CD14-positive monocyte (primary cell): ENCODE results near the gene IGF1. TPM values are rescaled to one million over a fixed set of nuclear protein-coding genes. Genes with fewer than 3 reads are reported as not detected.

ENCODE experiments used
- DNase-seq, 3 donors: peaks; one replicate each; pipeline ENCODE4 v3.0.0-alpha.2; 2011 to 2022
- H2AFZ ChIP-seq: 2 replicates; pipeline ENCODE4 v1.6.0; 2012; ENCODE audit warnings: mild to moderate bottlenecking, low read depth, low read length, inconsistent platforms; ENCODE audit not compliant: insufficient read depth, poor library complexity, severe bottlenecking
- H3K27ac ChIP-seq, 2 donors: 1 replicate in 1 of 2; 2 replicates in 1 of 2; pipeline ENCODE4 v1.5.1; 2012 to 2013; ENCODE audit warnings: low read length in 2 of 2, control low read depth in 1 of 2, inconsistent platforms in 1 of 2, low read depth in 1 of 2, mild to moderate bottlenecking in 1 of 2
- H3K27me3 ChIP-seq, 2 donors: one replicate each; pipeline versions ENCODE4 v1.6.0 to v1.6.1; 2011 to 2013; ENCODE audit warnings: low read length in 2 of 2; ENCODE audit not compliant: control insufficient read depth in 2 of 2, insufficient read depth in 2 of 2
- H3K36me3 ChIP-seq, 2 donors: replicated peaks in 1 of 2; 1 replicate in 1 of 2; 2 replicates in 1 of 2; pipeline versions ENCODE4 v1.5.1 to v1.6.1; 2012 to 2013; ENCODE audit warnings: low read length in 2 of 2, control low read depth in 1 of 2, inconsistent platforms in 1 of 2, mild to moderate bottlenecking in 1 of 2; ENCODE audit not compliant: insufficient read depth in 2 of 2, control insufficient read depth in 1 of 2
- H3K4me1 ChIP-seq, 2 donors: 1 replicate in 1 of 2; 2 replicates in 1 of 2; pipeline versions ENCODE4 v1.5.1 to v1.6.1; 2012 to 2013; ENCODE audit warnings: low read length in 2 of 2, control low read depth in 1 of 2, inconsistent platforms in 1 of 2, mild to moderate bottlenecking in 1 of 2, moderate library complexity in 1 of 2; ENCODE audit not compliant: insufficient read depth in 2 of 2, control insufficient read depth in 1 of 2
- H3K4me2 ChIP-seq: replicated peaks from 2 replicates; pipeline ENCODE3; 2012; ENCODE audit warnings: low read length, moderate library complexity, mild to moderate bottlenecking; ENCODE audit not compliant: poor library complexity, severe bottlenecking; ENCODE audit errors: extremely low read depth
- H3K4me3 ChIP-seq, 3 experiments: fragments of 200-600 bp in 1 of 3; sonication (generic) in 1 of 3; replicated peaks in 1 of 3; 1 replicate in 2 of 3; 2 replicates in 1 of 3; pipeline ENCODE4 v1.5.1; 2011 to 2013; ENCODE audit warnings: low read length in 3 of 3, mild to moderate bottlenecking in 3 of 3, control low read depth in 2 of 3, low read depth in 2 of 3, inconsistent platforms in 1 of 3, moderate library complexity in 1 of 3
- H3K79me2 ChIP-seq: 2 replicates; pipeline ENCODE4 v1.6.0; 2012; ENCODE audit warnings: mild to moderate bottlenecking, control low read depth, inconsistent platforms, low read length, moderate library complexity; ENCODE audit not compliant: insufficient read depth
- H3K9ac ChIP-seq: 2 replicates; pipeline ENCODE4 v1.6.0; 2017; ENCODE audit warnings: low read length, mild to moderate bottlenecking; ENCODE audit not compliant: insufficient read depth, poor library complexity, severe bottlenecking
- H3K9me3 ChIP-seq, 2 donors: replicated peaks in 1 of 2; 1 replicate in 1 of 2; 2 replicates in 1 of 2; pipeline versions ENCODE4 v1.5.1 to v1.6.1; 2012 to 2013; ENCODE audit warnings: low read length in 2 of 2, control low read depth in 1 of 2; ENCODE audit not compliant: control insufficient read depth in 1 of 2, insufficient read depth in 1 of 2
- H4K20me1 ChIP-seq: 2 replicates; pipeline ENCODE4 v1.6.0; 2012; ENCODE audit warnings: mild to moderate bottlenecking, low read length, control low read depth, moderate library complexity; ENCODE audit not compliant: insufficient read depth
- H3K27ac Mint-ChIP-seq, 7 donors: one replicate each; pipeline ENCODE4 v1.8.0; 2020; ENCODE audit warnings: mild to moderate bottlenecking in 7 of 7, mixed read lengths in 7 of 7, moderate library complexity in 6 of 7, inconsistent platforms in 2 of 7
- H3K27me3 Mint-ChIP-seq, 3 donors: one replicate each; pipeline ENCODE4 v1.8.0; 2021 to 2022; ENCODE audit warnings: low read depth in 3 of 3, mild to moderate bottlenecking in 3 of 3, mixed read lengths in 3 of 3, moderate library complexity in 3 of 3, inconsistent platforms in 1 of 3
- H3K36me3 Mint-ChIP-seq, 2 donors: one replicate each; pipeline ENCODE4 v1.8.0; 2020; ENCODE audit warnings: mixed read lengths in 2 of 2, inconsistent platforms in 1 of 2, mild to moderate bottlenecking in 1 of 2
- H3K4me1 Mint-ChIP-seq: one replicate; pipeline ENCODE4 v1.8.0; 2020; ENCODE audit warnings: mild to moderate bottlenecking, mixed read lengths
- H3K4me3 Mint-ChIP-seq, 2 donors: one replicate each; pipeline ENCODE4 v1.8.0; 2020; ENCODE audit warnings: mild to moderate bottlenecking in 2 of 2, mixed read lengths in 2 of 2, moderate library complexity in 1 of 2
- H3K9me3 Mint-ChIP-seq, 7 donors: one replicate each; pipeline ENCODE4 v1.8.0; 2020 to 2022; ENCODE audit warnings: mixed read lengths in 7 of 7, mild to moderate bottlenecking in 6 of 7, moderate library complexity in 6 of 7, inconsistent platforms in 2 of 7
- CTCF ChIP-seq: fragments of 200-600 bp; IDR thresholded peaks from one replicate; pipeline ENCODE4 v1.8.0; 2022; ENCODE audit warnings: antibody characterized with exemption, mild to moderate bottlenecking
- WGBS: methylation state at CpG from one replicate; pipeline ENCODE4 v1.1.5; 2013; ENCODE audit warnings: missing lambda C conversion rate; ENCODE audit not compliant: insufficient coverage; 5-methylcytosine and 5-hydroxymethylcytosine counted together
- intact Hi-C, 2 donors: fragments of 100-400 bp; cut with micrococcal nuclease; formaldehyde crosslinking; loops; one replicate each; pipeline versions ENCODE4 v1.15.0 to v1.15.1; 2023
- polyA plus RNA-seq, 3 donors: library from polyadenylated mRNA; depleted of rRNA in 1 of 3; unstranded in 2 of 3; stranded (reverse) in 1 of 3; fragments of 300-500 nt in 2 of 3; fragments of >200 nt in 1 of 3; fragmentation: Illumina TruSeq in 2 of 3; gene quantifications; 1 replicate in 2 of 3; 2 replicates in 1 of 3; pipeline ENCODE4 v1.2.3, GENCODE V29; 2012 to 2021

IGF1 gene
- polyA plus RNA-seq, 3 donors: not detected

DNA sequence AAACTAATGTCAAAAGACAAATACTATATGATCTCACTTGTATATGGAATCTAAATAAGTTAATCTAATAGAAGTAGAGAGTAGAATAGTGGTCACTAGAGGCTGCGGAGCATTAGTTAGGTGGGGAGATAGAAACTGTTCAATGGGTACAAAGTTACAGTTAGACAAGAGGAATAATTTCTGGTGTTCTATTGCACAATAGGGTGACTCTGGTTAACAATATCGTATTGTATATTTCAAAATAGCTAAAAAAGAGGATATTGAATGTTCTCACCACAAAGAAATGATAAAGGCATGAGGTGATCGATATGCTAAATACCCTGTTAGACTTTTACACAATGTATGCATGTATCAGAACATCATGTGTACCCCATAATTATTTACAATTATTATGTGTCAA is 42.9 kb downstream of the IGF1 start:
- intact Hi-C loops: no loop called here
- no peak overlapping the region for H3K27ac Mint-ChIP-seq
- Histone ChIP-seq H3K36me3 (no peaks in the 10 kb centered on the region), H3K9me3 (peaks cover 0 to 2% of the 10 kb centered on the region in 2 donors), H3K27ac (no peak overlapping the region), H2AFZ (no peak overlapping the region), H3K4me3 (no peak overlapping the region), H3K9ac (no peak overlapping the region), H3K27me3 (no peaks in the 10 kb centered on the region), H3K79me2 (no peaks in the 10 kb centered on the region), H3K4me2 (no peak overlapping the region), H3K4me1 (no peaks in the 10 kb centered on the region), H4K20me1 (no peaks in the 10 kb centered on the region)
- no peak for TF ChIP-seq CTCF
- H3K36me3 Mint-ChIP-seq: no peaks in the 10 kb centered on the region
- no peaks in the 10 kb centered on the region for H3K4me1 Mint-ChIP-seq
- DNase-seq: no peak
- 80% methylated on average over 1 of the region's 3 CpGs for WGBS
- peaks cover 0 to 6% (median 4%) of the 10 kb centered on the region in 3 donors for H3K27me3 Mint-ChIP-seq
- H3K9me3 Mint-ChIP-seq: peaks cover 0 to 4% (median 0%) of the 10 kb centered on the region in 7 donors
- no peak overlapping the region for H3K4me3 Mint-ChIP-seq

GRCh38 chr12:102436867-102437266 is 43.5 kb downstream of the IGF1 start:
- H2AFZ ChIP-seq: no peak overlapping the region

More at GRCh38 chr12:102436867-102437266, 43.5 kb downstream of the IGF1 start:
- Histone ChIP-seq H3K4me1 (no peaks in the 10 kb centered on the region), H3K27ac (no peak overlapping the region), H3K9ac (no peak overlapping the region), H3K9me3 (no peaks in the 10 kb centered on the region), H3K27me3 (no peaks in the 10 kb centered on the region), H3K36me3 (no peaks in the 10 kb centered on the region), H3K4me3 (no peak overlapping the region), H4K20me1 (no peaks in the 10 kb centered on the region), H3K79me2 (no peaks in the 10 kb centered on the region), H3K4me2 (no peak overlapping the region)
- TF ChIP-seq CTCF: no peak
- no peak for DNase-seq
- intact Hi-C loops: no loop called here
- Mint-ChIP-seq H3K9me3 (peaks cover 0 to 3% (median 0%) of the 10 kb centered on the region in 7 donors), H3K4me1 (no peaks in the 10 kb centered on the region), H3K27ac (peak overlapping the region in 1 of 7 donors; percentile 62), H3K27me3 (peaks cover 0 to 6% (median 4%) of the 10 kb centered on the region in 3 donors), H3K4me3 (no peak overlapping the region), H3K36me3 (no peaks in the 10 kb centered on the region)
- WGBS: 67% methylated on average over 3 of the region's 4 CpGs
